ENCODE results near the gene NLRP5.

DNA sequence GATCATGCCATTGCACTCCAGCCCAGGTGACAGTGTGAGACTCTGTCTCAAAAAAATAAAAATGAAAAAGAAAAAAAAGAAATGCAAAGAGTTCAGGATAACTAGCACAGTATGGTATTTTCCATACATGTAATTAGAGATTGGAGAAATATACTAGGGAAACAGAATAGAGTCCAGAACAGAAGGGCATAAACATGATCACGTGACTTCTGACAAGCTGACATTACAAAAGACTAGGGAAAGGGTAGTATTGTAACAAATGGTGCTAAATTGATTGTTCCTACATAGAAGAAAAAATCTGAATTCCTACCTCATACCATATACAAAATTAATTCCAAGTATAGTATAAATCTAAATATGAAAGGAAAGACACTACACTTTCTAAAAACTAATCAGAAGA, 1.3 kb upstream of the NLRP5 start:
- TF ChIP-seq CTCF (IDR thresholded peaks at IDR 0.05) (no peak), EZH2 (IDR thresholded peaks at IDR 0.05) (no peak), EZH2phosphoT487 (IDR thresholded peaks at IDR 0.05) (no peak)
